MCF 10A (cell line): ENCODE results near the gene TMCC2. TPM values are rescaled to one million over a fixed set of nuclear protein-coding genes. Genes with fewer than 3 reads are reported as not detected.

Experiments used
- BruUV-seq: library from RNA; stranded (reverse); fragments of 400-500 nt; replicated peaks from 2 replicates; lab custom pipeline; 2021; lab: Mats Ljungman, UMichigan
- CTCF ChIA-PET: fragments of 300-600 bp; sonication (Branson Sonifier 250); formaldehyde crosslinking; extraction: SDS; loops from one replicate; lab custom pipeline; 2021; ENCODE audit warnings: antibody characterized with exemption, inconsistent platforms; lab: Yijun Ruan, JAX
- POLR2A ChIA-PET: fragments of 300-600, 350-650 bp; sonication (Branson Sonifier 250); formaldehyde crosslinking; extraction: SDS; loops from one replicate; lab custom pipeline; 2020; ENCODE audit warnings: antibody characterized with exemption, inconsistent platforms; lab: Yijun Ruan, JAX
- DNase-seq: peaks from one replicate; pipeline ENCODE4 v3.0.0-alpha.2; 2018; ENCODE audit not compliant: unreplicated experiment
- H3K27ac Mint-ChIP-seq: one replicate; pipeline ENCODE4 v1.8.0; 2022; ENCODE audit warnings: mild to moderate bottlenecking, low read depth, mixed read lengths; ENCODE audit not compliant: unreplicated experiment
- H3K27me3 Mint-ChIP-seq: one replicate; pipeline ENCODE4 v1.8.0; 2022; ENCODE audit warnings: mixed read lengths; ENCODE audit not compliant: insufficient read depth, unreplicated experiment
- H3K36me3 Mint-ChIP-seq: one replicate; pipeline ENCODE4 v1.8.0; 2022; ENCODE audit warnings: mild to moderate bottlenecking, moderate library complexity, mixed read lengths; ENCODE audit not compliant: insufficient read depth, unreplicated experiment
- H3K4me1 Mint-ChIP-seq: one replicate; pipeline ENCODE4 v1.8.0; 2022; ENCODE audit warnings: mixed read lengths; ENCODE audit not compliant: insufficient read depth, unreplicated experiment
- H3K4me3 Mint-ChIP-seq: one replicate; pipeline ENCODE4 v1.8.0; 2022; ENCODE audit warnings: mild to moderate bottlenecking, moderate library complexity, mixed read lengths; ENCODE audit not compliant: unreplicated experiment
- H3K9me3 Mint-ChIP-seq: one replicate; pipeline ENCODE4 v1.8.0; 2022; ENCODE audit warnings: mixed read lengths; ENCODE audit not compliant: unreplicated experiment
- intact Hi-C: fragments of 100-400 bp; cut with micrococcal nuclease; formaldehyde crosslinking; loops from 2 replicates; pipeline ENCODE4 v1.14.1; 2022
- total RNA-seq: library from RNA; stranded (reverse); gene quantifications from 2 replicates; pipeline ENCODE4 v1.2.3, GENCODE V29; 2022
- TF ChIP-seq, protein P1 (sequence below): fragments of 200-600 bp; IDR thresholded peaks from one replicate; pipeline ENCODE4 v1.8.0; 2022; ENCODE audit warnings: antibody characterized with exemption, mild to moderate bottlenecking; ENCODE audit not compliant: unreplicated experiment

TMCC2 gene
- total RNA-seq, 1 experiment from 2014 or later = 0.79 TPM

DNA sequence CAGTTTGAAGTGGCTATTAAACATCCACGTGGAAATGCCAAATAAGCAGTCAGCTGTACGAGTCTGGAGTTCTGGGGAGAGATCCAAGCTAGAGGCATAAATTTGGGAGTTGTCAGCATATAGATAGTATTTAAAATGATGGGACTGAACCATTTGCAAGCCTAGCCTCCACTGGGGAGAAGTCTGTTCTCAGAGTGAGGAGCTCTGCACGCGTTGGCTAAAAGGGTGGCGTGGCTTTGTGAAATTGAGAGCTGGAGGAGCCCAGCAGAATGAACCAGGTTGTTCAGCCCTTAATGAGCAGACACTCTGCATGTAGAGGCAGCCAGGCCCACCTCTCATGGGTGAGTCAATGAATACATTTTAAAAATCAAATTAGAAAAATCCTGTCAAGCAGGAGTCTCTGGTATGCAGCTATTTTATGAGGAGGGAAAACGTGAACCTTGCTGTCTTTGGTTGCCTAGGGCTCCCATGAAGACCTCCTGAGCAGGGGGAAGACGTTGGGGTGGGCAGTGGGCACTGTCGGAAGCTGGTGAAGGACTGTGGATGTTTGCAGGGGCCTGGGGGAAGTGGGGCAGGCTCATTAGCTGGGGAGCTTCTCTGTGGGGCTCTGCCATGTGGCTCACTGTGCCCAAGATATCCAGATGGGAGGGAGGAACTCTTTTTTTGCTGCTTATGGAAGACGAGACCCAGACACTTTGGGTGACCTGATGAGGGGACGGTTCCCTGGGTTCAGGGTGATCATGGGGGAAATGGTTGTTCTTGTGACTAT, 18.8 kb downstream of the TMCC2 start:
- intact Hi-C loops = no loop called here
- Mint-ChIP-seq H3K36me3 (no peaks in the 10 kb centered on the region), H3K9me3 (no peaks in the 10 kb centered on the region), H3K4me3 (no peak overlapping the region), H3K27me3 (no peaks in the 10 kb centered on the region), H3K4me1 (peaks cover 11% of the 10 kb centered on the region), H3K27ac (no peak overlapping the region)
- TF ChIP-seq, protein P1, sequence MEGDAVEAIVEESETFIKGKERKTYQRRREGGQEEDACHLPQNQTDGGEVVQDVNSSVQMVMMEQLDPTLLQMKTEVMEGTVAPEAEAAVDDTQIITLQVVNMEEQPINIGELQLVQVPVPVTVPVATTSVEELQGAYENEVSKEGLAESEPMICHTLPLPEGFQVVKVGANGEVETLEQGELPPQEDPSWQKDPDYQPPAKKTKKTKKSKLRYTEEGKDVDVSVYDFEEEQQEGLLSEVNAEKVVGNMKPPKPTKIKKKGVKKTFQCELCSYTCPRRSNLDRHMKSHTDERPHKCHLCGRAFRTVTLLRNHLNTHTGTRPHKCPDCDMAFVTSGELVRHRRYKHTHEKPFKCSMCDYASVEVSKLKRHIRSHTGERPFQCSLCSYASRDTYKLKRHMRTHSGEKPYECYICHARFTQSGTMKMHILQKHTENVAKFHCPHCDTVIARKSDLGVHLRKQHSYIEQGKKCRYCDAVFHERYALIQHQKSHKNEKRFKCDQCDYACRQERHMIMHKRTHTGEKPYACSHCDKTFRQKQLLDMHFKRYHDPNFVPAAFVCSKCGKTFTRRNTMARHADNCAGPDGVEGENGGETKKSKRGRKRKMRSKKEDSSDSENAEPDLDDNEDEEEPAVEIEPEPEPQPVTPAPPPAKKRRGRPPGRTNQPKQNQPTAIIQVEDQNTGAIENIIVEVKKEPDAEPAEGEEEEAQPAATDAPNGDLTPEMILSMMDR = no peak
- CTCF ChIA-PET = interaction anchor here (0.6 to 13.6 kb wide), 14 partner anchors 10 to 439 kb away, joined by 3 to 205 read pairs (median 4); partner anchors contain the start of gene TMCC2
- DNase-seq = no peak
- POLR2A ChIA-PET = interaction anchor here (0.7 to 1.4 kb wide), 4 partner anchors 15 to 36 kb away, joined by 3 to 5 read pairs (median 4); partner anchors contain the start of gene TMCC2
- BruUV-seq = no TSS peak

DNA sequence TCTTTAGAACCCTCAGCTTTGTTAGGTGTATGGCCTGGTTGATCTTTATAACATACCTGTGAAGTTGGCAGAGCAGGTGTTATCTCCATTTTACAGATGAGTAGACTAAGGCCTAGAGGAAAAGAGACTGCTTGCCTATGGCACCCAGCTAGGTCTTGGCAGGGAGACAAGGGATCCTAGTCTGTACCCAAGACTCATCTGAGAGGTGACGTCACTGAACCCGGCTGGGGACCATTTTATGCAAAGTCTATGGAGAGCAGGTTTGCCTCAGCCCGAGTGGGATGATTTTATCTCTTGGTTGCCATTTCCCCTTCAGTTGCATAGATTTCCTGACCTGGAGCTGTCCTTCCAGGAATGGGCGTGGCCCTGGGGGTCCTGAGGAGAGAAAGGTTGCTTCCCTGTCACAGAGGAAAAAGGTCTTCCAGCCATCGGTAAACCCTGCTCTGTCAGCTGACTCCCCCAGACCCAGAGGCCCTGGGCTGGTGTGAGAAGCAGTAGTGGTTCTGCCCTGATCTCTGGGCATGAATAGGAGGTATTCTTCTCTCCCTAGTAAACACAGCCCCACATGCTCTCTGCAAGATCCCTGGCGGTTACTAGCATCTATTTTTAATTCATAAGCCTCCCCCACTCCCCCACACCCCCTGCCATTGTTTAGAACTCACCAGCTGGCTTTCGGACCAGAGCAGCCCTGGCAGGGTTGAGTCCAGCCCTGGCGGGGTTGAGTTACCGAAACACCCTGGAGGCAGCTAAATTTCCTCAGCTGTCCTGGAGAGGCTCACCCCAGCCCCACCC, 19.6 kb downstream of the TMCC2 start:
- H3K4me1 Mint-ChIP-seq = peaks cover 11% of the 10 kb centered on the region
- no peaks in the 10 kb centered on the region for H3K27me3 Mint-ChIP-seq
- intact Hi-C loops = no loop called here
- no peak overlapping the region for H3K4me3 Mint-ChIP-seq
- H3K27ac Mint-ChIP-seq = no peak overlapping the region
- no TSS peak for BruUV-seq
- CTCF ChIA-PET = interaction anchor here (0.6 to 13.6 kb wide), 10 partner anchors 9 to 440 kb away, joined by 3 to 205 read pairs (median 6); no protein-coding TSS in a partner anchor
- H3K9me3 Mint-ChIP-seq = no peaks in the 10 kb centered on the region
- no peak for DNase-seq
- TF ChIP-seq, protein P1 = no peak
- POLR2A ChIA-PET = interaction anchor here (0.7 to 1.4 kb wide), 3 partner anchors 15 to 37 kb away, joined by 3 to 4 read pairs (median 3); partner anchors contain the start of gene TMCC2
- no peaks in the 10 kb centered on the region for H3K36me3 Mint-ChIP-seq

DNA sequence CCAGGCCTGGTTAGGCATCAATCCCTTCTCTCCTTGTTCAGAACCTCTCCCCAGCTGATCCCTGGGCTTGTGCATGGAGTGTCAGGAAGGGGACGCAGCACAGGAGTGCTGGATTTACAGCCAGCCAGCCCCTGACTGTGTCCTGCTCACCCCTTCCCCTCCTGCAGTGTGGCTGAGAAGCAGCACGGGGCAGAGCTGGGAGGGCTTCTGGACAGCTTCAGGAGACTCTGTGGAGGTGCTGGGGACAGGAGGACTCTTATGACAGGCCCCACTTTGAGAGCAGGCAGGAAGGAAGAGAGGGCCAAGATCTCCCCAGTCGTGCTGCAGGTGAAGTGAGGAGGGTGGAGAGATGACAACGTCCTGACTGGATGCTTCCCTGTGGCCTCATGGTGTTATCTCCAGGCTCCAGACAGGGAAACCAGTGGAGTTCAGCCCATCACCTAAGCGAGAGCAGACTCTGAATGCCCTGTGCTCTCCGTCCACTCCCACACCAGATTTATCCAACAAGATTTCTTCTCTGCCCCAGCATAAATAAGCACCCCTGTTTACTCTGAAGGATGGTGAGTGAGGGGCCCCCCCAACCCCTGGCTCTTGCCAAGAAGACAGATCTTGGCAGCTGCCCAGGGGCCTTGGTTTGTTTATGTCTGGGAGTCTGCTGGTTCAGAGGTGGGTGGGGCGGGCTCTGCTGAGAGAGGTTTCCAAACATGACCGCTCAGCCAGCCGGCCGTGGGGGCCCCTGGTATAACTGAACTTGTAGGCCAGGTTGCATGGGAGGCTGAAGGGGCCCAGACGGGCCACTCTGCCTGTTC, 21.3 kb downstream of the TMCC2 start:
- TF ChIP-seq, protein P1 = no peak
- peak; percentile 69 for DNase-seq

More for the DNA sequence above, 21.3 kb downstream of the TMCC2 start:
- no TSS peak for BruUV-seq
- POLR2A ChIA-PET = interaction anchor here (0.5 to 0.6 kb wide), 2 partner anchors 344 to 750 kb away, joined by 3 read pairs; no protein-coding TSS in a partner anchor
- intact Hi-C loops = loop anchor here (2.0 kb wide), 1 partner anchor 20 kb away; no protein-coding TSS in a partner anchor
- no peaks in the 10 kb centered on the region for H3K36me3 Mint-ChIP-seq
- no peaks in the 10 kb centered on the region for H3K9me3 Mint-ChIP-seq
- no peaks in the 10 kb centered on the region for H3K27me3 Mint-ChIP-seq
- H3K27ac Mint-ChIP-seq = no peak overlapping the region
- H3K4me1 Mint-ChIP-seq = peaks cover 11% of the 10 kb centered on the region
- CTCF ChIA-PET = interaction anchor here (1.1 to 14.4 kb wide), 7 partner anchors 7 to 275 kb away, joined by 4 to 487 read pairs (median 26); partner anchors contain the start of gene TMCC2
- H3K4me3 Mint-ChIP-seq = no peak overlapping the region
